PC-9 (cell line): ENCODE data around the gene ELK3.

Source experiments
- EZH2 ChIP-seq: fragments of 200-600 bp; sonication (generic); IDR thresholded peaks from 2 replicates; pipeline ENCODE4 v1.8.0; 2017; ENCODE audit warnings: antibody characterized with exemption, low read depth
- TF ChIP-seq, protein P1 (sequence below): fragments of 200-600 bp; sonication (generic); conservative IDR thresholded peaks from 2 replicates; pipeline ENCODE4 v1.6.1; 2017; ENCODE audit warnings: mixed run types, antibody characterized with exemption, mild to moderate bottlenecking, moderate library complexity

DNA sequence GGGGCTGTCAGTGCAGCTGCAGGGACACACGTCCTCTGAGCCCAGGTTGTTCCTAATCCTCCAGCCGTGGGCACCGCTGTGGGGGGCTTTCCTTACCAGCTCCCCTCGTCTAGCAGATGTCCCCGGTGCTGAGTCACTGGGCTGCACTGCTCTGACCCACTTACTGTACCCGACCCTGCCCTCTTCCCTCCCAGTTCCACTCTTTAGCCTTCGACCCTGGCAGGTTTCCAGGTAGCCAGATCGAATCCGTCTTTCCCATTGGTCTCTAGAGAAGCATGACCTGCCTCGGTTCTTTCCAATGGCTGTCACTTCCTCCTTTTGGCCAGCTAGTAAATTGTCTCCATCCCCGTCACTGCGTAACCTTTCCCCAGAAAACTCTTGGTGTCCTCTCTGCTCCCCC lies 48.4 kb downstream of the ELK3 start:
- TF ChIP-seq, protein P1, sequence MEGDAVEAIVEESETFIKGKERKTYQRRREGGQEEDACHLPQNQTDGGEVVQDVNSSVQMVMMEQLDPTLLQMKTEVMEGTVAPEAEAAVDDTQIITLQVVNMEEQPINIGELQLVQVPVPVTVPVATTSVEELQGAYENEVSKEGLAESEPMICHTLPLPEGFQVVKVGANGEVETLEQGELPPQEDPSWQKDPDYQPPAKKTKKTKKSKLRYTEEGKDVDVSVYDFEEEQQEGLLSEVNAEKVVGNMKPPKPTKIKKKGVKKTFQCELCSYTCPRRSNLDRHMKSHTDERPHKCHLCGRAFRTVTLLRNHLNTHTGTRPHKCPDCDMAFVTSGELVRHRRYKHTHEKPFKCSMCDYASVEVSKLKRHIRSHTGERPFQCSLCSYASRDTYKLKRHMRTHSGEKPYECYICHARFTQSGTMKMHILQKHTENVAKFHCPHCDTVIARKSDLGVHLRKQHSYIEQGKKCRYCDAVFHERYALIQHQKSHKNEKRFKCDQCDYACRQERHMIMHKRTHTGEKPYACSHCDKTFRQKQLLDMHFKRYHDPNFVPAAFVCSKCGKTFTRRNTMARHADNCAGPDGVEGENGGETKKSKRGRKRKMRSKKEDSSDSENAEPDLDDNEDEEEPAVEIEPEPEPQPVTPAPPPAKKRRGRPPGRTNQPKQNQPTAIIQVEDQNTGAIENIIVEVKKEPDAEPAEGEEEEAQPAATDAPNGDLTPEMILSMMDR, result no peak
- TF ChIP-seq EZH2, result no peak
